Hepatocyte (in vitro differentiated cells): ENCODE results near the gene TMEFF1. TPM values are rescaled to one million over a fixed set of nuclear protein-coding genes. Genes with fewer than 3 reads are reported as not detected.

Source experiments
- DNase-seq: peaks from one replicate; pipeline ENCODE4 v3.0.0-alpha.2; 2016; ENCODE audit warnings: low spot score
- H2AFZ ChIP-seq: fragments of 200-600 bp; sonication (generic); 2 replicates; pipeline ENCODE4 v1.6.0; 2016; ENCODE audit warnings: antibody characterized with exemption, mild to moderate bottlenecking
- H3K27ac ChIP-seq: fragments of 200-600 bp; sonication (generic); 2 replicates; pipeline ENCODE4 v1.5.1; 2016; ENCODE audit warnings: mild to moderate bottlenecking
- H3K27me3 ChIP-seq: fragments of 200-600 bp; sonication (generic); 2 replicates; pipeline ENCODE4 v1.6.1; 2016
- H3K36me3 ChIP-seq: fragments of 200-600 bp; sonication (generic); replicated peaks from 2 replicates; pipeline ENCODE4 v1.5.1; 2016; ENCODE audit warnings: low read depth; ENCODE audit not compliant: insufficient read depth
- H3K4me1 ChIP-seq: fragments of 200-600 bp; sonication (generic); 2 replicates; pipeline ENCODE4 v1.5.1; 2016; ENCODE audit warnings: mild to moderate bottlenecking, moderate library complexity; ENCODE audit not compliant: insufficient read depth
- H3K4me2 ChIP-seq: fragments of 200-600 bp; sonication (generic); 2 replicates; pipeline ENCODE4 v1.6.0; 2016
- H3K4me3 ChIP-seq: fragments of 200-600 bp; sonication (generic); 2 replicates; pipeline ENCODE4 v1.5.1; 2016; ENCODE audit warnings: mild to moderate bottlenecking
- H3K79me2 ChIP-seq: fragments of 200-600 bp; sonication (generic); 2 replicates; pipeline ENCODE4 v1.6.0; 2017; ENCODE audit warnings: mild to moderate bottlenecking
- H3K9me2 ChIP-seq: fragments of 200-600 bp; sonication (generic); replicated peaks from 2 replicates; pipeline ENCODE4 v1.6.0; 2017; ENCODE audit warnings: mild to moderate bottlenecking; ENCODE audit not compliant: insufficient read depth
- H3K9me3 ChIP-seq: fragments of 200-600 bp; sonication (generic); 2 replicates; pipeline ENCODE4 v1.5.1; 2016; ENCODE audit warnings: low read depth, mild to moderate bottlenecking
- H4K20me1 ChIP-seq: fragments of 200-600 bp; sonication (generic); 2 replicates; pipeline ENCODE4 v1.6.0; 2016; ENCODE audit warnings: mild to moderate bottlenecking; ENCODE audit not compliant: insufficient read depth, poor library complexity, severe bottlenecking
- EZH2 ChIP-seq: fragments of 200-600 bp; sonication (generic); IDR thresholded peaks from 2 replicates; pipeline ENCODE4 v1.6.1; 2016; ENCODE audit warnings: antibody characterized with exemption, mild to moderate bottlenecking, borderline replicate concordance
- EZH2phosphoT487 ChIP-seq: fragments of 200-600 bp; sonication (generic); IDR thresholded peaks from one replicate; pipeline ENCODE4 v1.6.1; 2018; ENCODE audit warnings: antibody characterized with exemption, mild to moderate bottlenecking, low read depth, moderate library complexity; ENCODE audit not compliant: unreplicated experiment, severe bottlenecking
- WGBS: methylation state at CpG from one replicate; pipeline ENCODE4 v1.1.6; 2016; ENCODE audit warnings: low lambda C conversion rate; ENCODE audit errors: missing lambda C conversion rate; 5-methylcytosine and 5-hydroxymethylcytosine counted together
- polyA plus RNA-seq: library from polyadenylated mRNA; unstranded; fragments of >200 nt; fragmentation: Nextera tagmentation; extraction: Ambion mirVana; gene quantifications from 2 replicates; pipeline ENCODE4 v1.2.1, GENCODE V29; 2016
- total RNA-seq: library from RNA; depleted of rRNA; stranded (reverse); fragments of >200 nt; gene quantifications from 2 replicates; pipeline ENCODE4 v1.2.3, GENCODE V29; 2014
- TF ChIP-seq, protein P1 (sequence below): fragments of 200-600 bp; sonication (generic); IDR thresholded peaks from 2 replicates; pipeline ENCODE4 v1.5.1; 2016; ENCODE audit warnings: antibody characterized with exemption, mild to moderate bottlenecking; ENCODE audit not compliant: poor library complexity

The TMEFF1 gene
- total and polyA plus RNA-seq, 2 experiments from 2014 or later = 5.9 to 8.7 TPM

DNA sequence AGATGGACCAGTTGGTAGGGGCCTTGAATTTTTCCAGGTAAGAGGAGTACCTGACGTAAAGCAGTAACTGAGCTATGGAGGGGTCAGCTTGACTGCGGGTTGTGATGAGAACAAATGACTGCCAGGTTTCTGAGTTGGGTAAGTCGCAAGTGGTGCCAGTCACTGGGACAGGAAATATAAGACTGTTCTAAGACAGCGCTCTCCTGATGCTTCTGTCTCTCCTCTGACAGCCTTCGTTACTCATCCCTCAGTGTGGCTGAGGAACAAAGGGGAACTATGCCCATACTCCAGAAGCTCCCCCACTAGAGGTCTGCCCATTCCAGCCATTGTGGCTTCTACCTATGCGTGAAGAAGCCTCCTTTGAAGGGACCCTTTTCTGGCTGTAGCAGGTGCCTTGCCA lies 118.2 kb downstream of the TMEFF1 start:
- H3K4me2 ChIP-seq = no peak overlapping the region
- no peaks in the 10 kb centered on the region for H3K36me3 ChIP-seq
- no peaks in the 10 kb centered on the region for H4K20me1 ChIP-seq
- DNase-seq = no peak
- H3K4me3 ChIP-seq = no peak overlapping the region
- H3K27me3 ChIP-seq = no peaks in the 10 kb centered on the region
- WGBS = 91% methylated on average over 6 of the region's 6 CpGs
- no peaks in the 10 kb centered on the region for H3K4me1 ChIP-seq
- no peak overlapping the region for H3K27ac ChIP-seq
- no peak for TF ChIP-seq EZH2phosphoT487
- TF ChIP-seq, protein P1, sequence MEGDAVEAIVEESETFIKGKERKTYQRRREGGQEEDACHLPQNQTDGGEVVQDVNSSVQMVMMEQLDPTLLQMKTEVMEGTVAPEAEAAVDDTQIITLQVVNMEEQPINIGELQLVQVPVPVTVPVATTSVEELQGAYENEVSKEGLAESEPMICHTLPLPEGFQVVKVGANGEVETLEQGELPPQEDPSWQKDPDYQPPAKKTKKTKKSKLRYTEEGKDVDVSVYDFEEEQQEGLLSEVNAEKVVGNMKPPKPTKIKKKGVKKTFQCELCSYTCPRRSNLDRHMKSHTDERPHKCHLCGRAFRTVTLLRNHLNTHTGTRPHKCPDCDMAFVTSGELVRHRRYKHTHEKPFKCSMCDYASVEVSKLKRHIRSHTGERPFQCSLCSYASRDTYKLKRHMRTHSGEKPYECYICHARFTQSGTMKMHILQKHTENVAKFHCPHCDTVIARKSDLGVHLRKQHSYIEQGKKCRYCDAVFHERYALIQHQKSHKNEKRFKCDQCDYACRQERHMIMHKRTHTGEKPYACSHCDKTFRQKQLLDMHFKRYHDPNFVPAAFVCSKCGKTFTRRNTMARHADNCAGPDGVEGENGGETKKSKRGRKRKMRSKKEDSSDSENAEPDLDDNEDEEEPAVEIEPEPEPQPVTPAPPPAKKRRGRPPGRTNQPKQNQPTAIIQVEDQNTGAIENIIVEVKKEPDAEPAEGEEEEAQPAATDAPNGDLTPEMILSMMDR = no peak
- TF ChIP-seq EZH2 = no peak
- no peaks in the 10 kb centered on the region for H3K9me2 ChIP-seq
- H3K9me3 ChIP-seq = no peaks in the 10 kb centered on the region
- no peak overlapping the region for H2AFZ ChIP-seq
- no peaks in the 10 kb centered on the region for H3K79me2 ChIP-seq

DNA sequence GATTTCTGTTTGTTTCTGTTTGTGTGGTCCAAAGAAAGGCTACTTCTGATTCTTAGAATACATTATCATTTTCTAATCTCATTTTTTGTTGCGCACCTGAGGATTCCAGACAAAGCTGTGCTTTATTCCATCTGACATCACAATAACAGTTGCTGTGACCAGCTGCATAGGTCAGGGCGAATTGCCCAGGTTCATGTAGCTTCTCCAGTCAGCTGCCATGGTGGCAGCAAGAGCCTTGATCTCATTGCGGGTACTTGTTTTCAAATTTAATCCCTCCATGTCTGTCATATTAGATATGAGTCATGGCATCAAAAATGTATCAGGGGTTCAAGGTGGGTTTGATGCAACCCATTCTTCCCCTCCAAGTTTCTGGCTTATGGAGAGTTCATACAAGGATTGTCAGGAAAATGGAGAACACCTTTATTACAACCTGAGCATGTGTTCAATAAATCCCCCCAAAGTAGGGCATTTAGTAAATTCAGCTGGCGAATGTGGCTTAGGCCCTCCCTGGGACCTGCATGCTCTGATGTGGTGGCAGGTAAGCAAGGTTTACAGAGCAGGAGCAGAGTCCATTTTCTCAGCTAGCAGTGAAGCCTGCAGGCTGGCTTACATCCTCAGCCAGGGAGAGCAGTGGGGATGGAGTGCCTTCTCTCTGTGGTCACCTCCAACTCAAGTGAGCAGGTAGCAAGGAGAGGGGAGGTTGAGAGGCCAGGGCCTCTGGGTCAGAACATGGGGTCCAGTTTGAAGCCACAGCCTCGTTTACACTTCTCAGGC lies 118.9 kb downstream of the TMEFF1 start:
- no peak for DNase-seq
- Histone ChIP-seq H3K4me3 (no peak overlapping the region), H3K36me3 (no peaks in the 10 kb centered on the region), H4K20me1 (no peaks in the 10 kb centered on the region), H3K27me3 (no peaks in the 10 kb centered on the region), H3K27ac (no peak overlapping the region), H3K4me1 (no peaks in the 10 kb centered on the region), H3K79me2 (no peaks in the 10 kb centered on the region), H3K4me2 (no peak overlapping the region), H3K9me3 (no peaks in the 10 kb centered on the region), H2AFZ (no peak overlapping the region), H3K9me2 (no peaks in the 10 kb centered on the region)
- TF ChIP-seq, protein P1 = no peak
- no peak for TF ChIP-seq EZH2phosphoT487
- TF ChIP-seq EZH2 = no peak
- 91% methylated on average over 5 of the region's 5 CpGs for WGBS

DNA sequence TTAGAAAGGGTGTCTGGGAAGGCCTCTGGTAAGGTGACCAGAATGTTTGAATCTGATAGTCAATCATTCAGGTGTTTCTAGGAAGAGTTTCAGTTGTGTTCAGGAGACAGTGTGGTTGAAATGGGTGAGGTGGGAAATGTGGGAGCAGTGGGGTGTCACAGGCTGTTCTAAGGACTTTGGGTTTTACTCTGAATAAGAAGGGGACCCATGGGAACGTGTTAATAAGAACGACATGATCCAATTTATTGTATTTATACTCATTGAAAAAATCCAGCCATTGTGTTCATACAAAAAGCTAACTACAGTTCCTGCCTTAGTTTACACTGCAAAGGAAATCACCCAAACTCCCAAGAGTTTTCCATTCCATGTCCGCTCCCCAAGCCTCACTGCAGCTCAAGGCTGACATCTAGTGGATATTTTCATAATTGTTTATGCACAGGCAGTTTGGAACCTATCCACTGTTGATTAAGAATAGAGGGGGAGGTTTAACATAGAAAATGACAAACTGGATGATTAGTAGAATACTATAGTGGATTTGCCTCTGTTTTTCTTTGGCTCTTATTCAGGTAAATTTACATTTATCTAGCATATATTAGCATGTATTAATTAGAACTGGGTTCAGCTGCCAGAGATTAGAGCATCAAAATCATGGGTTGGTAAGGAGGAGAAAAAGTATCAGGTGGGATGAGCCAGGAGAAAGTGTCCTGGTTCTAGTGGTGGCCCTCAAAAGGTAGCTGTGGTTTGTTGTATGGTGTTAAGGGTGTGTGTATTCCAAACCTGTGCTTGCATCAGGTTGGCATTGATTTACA lies 122.6 kb downstream of the TMEFF1 start:
- no peak overlapping the region for H3K4me3 ChIP-seq
- no peaks in the 10 kb centered on the region for H3K79me2 ChIP-seq
- no peaks in the 10 kb centered on the region for H3K27me3 ChIP-seq
- no peak overlapping the region for H2AFZ ChIP-seq
- H3K36me3 ChIP-seq = no peaks in the 10 kb centered on the region
- H3K27ac ChIP-seq = no peak overlapping the region
- H3K4me2 ChIP-seq = no peak overlapping the region
- H4K20me1 ChIP-seq = no peaks in the 10 kb centered on the region
- DNase-seq = peak; percentile 77
- H3K4me1 ChIP-seq = no peaks in the 10 kb centered on the region
- no peak for TF ChIP-seq EZH2
- TF ChIP-seq EZH2phosphoT487 = no peak
- TF ChIP-seq, protein P1 = peak; percentile 90
- 8% methylated on average over 3 of the region's 3 CpGs for WGBS
- H3K9me3 ChIP-seq = no peaks in the 10 kb centered on the region
- H3K9me2 ChIP-seq = no peaks in the 10 kb centered on the region
